Muscle layer of duodenum (tissue), 2 donors: ENCODE data around the gene C16orf82.

ENCODE experiments used
- H3K27ac ChIP-seq: one replicate; pipeline ENCODE4 v1.7.0; 2013; ENCODE audit warnings: mild to moderate bottlenecking, low read length
- H3K27me3 ChIP-seq: one replicate; pipeline ENCODE4 v1.7.0; 2013; ENCODE audit warnings: low read depth, mild to moderate bottlenecking, control low read depth, low read length
- H3K36me3 ChIP-seq, 2 donors: one replicate each; pipeline ENCODE4 v1.7.0; 2013; ENCODE audit warnings: low read length in 2 of 2, control low read depth in 1 of 2, mild to moderate bottlenecking in 1 of 2; ENCODE audit not compliant: insufficient read depth in 2 of 2, control insufficient read depth in 1 of 2
- H3K4me1 ChIP-seq, 2 donors: one replicate each; pipeline ENCODE4 v1.7.0; 2013; ENCODE audit warnings: low read length in 2 of 2, mild to moderate bottlenecking in 2 of 2, control low read depth in 1 of 2, moderate library complexity in 1 of 2; ENCODE audit not compliant: insufficient read depth in 2 of 2, control insufficient read depth in 1 of 2
- H3K4me3 ChIP-seq, 2 donors: one replicate each; pipeline ENCODE4 v1.7.0; 2013; ENCODE audit warnings: low read length in 2 of 2, low read depth in 1 of 2, mild to moderate bottlenecking in 1 of 2
- H3K9me3 ChIP-seq, 2 donors: one replicate each; pipeline ENCODE4 v1.7.0; 2013; ENCODE audit warnings: low read length in 2 of 2, control low read depth in 1 of 2, mild to moderate bottlenecking in 1 of 2; ENCODE audit not compliant: control insufficient read depth in 1 of 2
- donor health status: healthy.

Gene C16orf82

DNA sequence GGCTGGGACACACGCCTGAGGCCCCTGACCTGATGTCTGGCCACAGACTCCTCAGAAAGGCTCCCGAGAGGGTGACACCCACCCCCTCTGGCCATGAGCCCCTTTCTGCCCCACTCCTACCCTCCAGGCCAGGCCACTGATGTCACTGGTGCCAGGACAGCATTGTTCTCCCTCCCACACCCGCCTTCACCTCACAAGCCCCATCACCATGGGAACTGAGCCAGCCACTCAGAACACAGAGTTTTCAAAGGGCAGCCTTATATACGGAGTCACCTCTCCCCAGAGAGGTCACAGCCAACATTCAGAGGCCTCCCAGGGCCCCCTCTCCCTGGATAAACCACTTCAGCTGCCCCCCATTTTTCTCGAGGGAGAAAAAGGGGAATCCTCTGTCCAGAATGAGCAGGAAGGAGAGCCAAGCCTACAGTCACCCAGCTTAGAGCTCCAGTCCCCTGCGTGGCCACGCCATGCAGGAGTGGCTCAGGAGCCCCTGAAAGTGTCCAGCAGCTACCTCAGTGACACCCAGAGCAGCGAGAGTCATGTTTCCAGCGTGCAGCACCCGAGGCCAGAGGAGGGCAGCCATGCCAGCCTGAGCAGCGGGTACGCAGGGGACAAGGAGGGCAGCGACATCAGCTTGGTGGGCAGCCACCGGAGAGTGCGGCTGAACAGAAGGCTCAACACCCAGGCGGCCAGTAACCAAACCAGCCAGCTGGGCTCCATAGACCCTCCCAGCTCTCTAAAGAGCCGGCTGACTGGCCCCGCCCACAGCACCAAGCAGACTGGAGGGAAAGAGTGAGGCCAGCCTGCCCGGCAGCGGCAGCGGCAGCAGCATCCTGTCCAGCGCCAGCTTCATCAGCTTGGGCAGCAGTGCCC lies at the start of gene C16orf82:
TSS of gene C16orf82 (plus strand) at position 260 of the 870 bp plus-strand sequence.
- no peaks in the 10 kb centered on the region for H3K36me3 ChIP-seq
- no peaks in the 10 kb centered on the region for H3K27me3 ChIP-seq
- H3K9me3 ChIP-seq, result peaks cover 0 to 4% of the 10 kb centered on the region in 2 donors
- no peaks in the 10 kb centered on the region for H3K4me1 ChIP-seq
- H3K4me3 ChIP-seq, result no peak within 1 kb of the TSS
- H3K27ac ChIP-seq, result no peak within 1 kb of the TSS

DNA sequence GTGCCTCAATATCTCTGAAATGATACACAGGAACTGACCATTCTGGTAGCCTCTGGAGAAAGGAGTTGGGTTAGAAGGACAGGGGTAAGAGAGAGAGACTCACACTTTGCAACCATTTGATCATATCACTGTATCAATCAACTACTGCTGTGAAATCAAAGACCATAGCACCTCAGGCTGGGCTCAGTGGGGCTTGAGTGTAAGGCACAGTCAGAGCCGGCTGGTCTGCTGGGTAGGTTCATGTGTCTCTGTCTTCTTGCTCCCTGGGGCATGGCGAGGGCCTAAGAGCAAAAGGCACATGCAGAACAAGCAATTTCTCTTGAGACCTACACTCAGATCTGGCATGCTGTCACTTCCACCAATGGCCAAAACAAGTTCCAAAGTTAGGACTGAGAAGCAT lies 46.7 kb upstream of the C16orf82 start:
- Histone ChIP-seq H3K36me3 (no peaks in the 10 kb centered on the region), H3K27ac (no peak overlapping the region), H3K9me3 (no peaks in the 10 kb centered on the region), H3K4me3 (no peak overlapping the region), H3K27me3 (no peaks in the 10 kb centered on the region), H3K4me1 (no peaks in the 10 kb centered on the region)

DNA sequence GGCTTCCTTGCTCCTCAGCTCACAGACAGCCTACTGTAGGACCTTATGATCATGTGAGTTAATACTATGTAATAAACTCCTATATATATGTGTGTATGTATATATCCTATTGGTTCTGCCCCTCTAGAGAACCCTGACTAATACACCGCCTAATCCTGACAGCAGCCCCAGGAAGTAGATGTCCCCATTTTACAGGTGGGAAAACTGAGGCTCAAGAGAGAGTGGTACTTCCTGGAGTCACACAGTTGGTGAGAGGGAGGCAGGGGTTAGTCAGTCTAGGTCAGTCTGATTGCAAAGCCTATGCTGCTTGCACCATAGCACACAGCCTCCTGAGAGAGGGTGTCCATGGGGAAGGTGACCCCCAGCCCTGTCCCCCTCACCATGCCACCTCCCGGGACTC lies 42.7 kb upstream of the C16orf82 start:
- H3K4me3 ChIP-seq, result no peak overlapping the region
- H3K27me3 ChIP-seq, result no peaks in the 10 kb centered on the region

DNA sequence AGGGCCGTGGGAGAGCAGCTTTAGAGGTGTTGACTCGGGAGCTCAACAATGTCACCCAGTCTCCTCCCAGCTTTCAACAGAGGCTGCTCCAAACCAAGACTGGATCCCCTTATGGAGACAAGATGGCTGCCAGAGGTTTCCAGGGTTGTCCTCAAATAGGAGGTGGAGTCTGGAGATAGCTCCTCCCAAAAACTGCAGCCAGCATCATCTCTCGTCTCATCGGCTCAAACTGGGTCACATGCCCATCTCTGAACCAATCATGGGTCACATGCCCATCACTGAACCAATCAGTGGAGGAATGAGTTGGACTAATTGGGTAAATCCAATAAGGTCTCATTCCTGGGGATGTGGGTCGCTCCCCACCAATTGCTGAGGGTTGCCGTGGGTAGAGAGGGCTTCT lies 41.1 kb upstream of the C16orf82 start:
- no peak overlapping the region for H3K27ac ChIP-seq
- no peaks in the 10 kb centered on the region for H3K4me1 ChIP-seq
- no peaks in the 10 kb centered on the region for H3K27me3 ChIP-seq
- no peak overlapping the region for H3K4me3 ChIP-seq
- H3K36me3 ChIP-seq, result no peaks in the 10 kb centered on the region
- H3K9me3 ChIP-seq, result no peaks in the 10 kb centered on the region

More for the DNA sequence above, 42.7 kb upstream of the C16orf82 start:
- Histone ChIP-seq H3K4me1 (no peaks in the 10 kb centered on the region), H3K9me3 (no peaks in the 10 kb centered on the region), H3K27ac (no peak overlapping the region), H3K36me3 (no peaks in the 10 kb centered on the region)

DNA sequence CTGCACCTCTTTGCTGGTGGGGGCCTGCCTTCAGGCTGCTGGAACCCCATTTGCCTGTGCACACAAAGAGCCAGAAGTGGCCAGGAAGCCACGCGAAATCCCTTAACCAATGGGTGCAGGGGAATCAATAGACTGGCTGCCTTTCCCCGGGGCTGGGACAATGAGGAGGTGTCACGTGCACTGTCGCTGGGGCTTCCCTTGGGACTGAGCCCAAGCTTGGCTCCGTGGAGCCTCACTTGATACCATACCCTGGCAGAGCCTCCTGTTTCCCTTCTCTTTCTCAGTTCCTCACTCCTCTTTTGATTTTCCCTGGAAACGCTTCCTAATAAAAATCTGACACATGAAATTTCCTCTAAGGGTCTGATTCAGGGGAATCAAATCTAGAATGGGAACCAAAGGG lies 38.8 kb upstream of the C16orf82 start:
- no peak overlapping the region for H3K27ac ChIP-seq
- H3K4me3 ChIP-seq, result no peak overlapping the region
- H3K36me3 ChIP-seq, result no peaks in the 10 kb centered on the region
- no peaks in the 10 kb centered on the region for H3K4me1 ChIP-seq
- no peaks in the 10 kb centered on the region for H3K9me3 ChIP-seq
- no peaks in the 10 kb centered on the region for H3K27me3 ChIP-seq

DNA sequence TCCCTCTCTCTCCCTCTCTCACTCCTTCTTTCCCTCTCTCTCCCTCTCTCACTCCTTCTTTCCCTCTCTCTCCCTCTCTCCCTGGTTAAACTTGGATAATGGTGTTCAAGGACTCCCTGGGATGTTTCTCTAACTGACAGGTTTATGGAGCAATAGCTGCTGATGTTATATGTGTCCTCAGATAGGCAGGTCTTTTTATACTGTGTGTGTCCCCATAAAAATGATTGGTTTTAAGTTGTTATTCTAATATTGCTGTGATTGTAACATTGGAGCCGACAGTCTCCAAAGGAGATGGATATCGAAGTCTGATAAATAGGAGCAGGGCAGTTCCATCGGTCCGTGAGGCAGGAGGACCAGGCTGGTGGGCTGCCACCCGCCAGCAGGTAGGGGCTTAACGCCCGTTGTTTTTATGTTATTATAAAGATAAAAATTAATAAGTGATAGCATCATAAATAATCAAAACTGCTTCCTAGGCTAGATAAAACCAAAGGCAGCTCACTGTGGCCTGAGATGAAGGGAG lies 38.1 kb upstream of the C16orf82 start:
- Histone ChIP-seq H3K27ac (no peak overlapping the region), H3K4me1 (no peaks in the 10 kb centered on the region), H3K36me3 (no peaks in the 10 kb centered on the region), H3K4me3 (no peak overlapping the region), H3K9me3 (no peaks in the 10 kb centered on the region), H3K27me3 (no peaks in the 10 kb centered on the region)

DNA sequence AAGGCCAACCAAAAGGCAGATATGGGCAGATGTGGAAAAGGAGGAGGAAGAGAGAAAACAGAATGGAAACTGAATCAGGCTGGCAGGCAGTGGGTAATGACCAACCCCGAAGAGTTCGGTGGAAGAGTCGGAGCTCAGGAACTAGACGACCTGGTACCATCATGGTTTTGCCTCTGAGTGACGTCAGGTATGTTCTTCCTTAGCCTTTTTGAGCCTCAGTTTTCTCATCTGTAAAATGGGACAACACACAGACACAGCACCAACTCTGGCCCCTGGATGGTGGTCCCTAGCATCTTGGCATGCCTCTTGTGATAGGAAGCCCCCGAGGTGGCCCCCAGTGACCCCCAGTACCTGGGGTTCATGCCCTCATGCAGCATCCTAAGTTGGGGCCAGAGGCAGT lies 37.2 kb upstream of the C16orf82 start:
- Histone ChIP-seq H3K27me3 (no peaks in the 10 kb centered on the region), H3K9me3 (peaks cover 0 to under 1% of the 10 kb centered on the region in 2 donors), H3K4me1 (no peaks in the 10 kb centered on the region), H3K4me3 (no peak overlapping the region), H3K27ac (no peak overlapping the region), H3K36me3 (no peaks in the 10 kb centered on the region)

DNA sequence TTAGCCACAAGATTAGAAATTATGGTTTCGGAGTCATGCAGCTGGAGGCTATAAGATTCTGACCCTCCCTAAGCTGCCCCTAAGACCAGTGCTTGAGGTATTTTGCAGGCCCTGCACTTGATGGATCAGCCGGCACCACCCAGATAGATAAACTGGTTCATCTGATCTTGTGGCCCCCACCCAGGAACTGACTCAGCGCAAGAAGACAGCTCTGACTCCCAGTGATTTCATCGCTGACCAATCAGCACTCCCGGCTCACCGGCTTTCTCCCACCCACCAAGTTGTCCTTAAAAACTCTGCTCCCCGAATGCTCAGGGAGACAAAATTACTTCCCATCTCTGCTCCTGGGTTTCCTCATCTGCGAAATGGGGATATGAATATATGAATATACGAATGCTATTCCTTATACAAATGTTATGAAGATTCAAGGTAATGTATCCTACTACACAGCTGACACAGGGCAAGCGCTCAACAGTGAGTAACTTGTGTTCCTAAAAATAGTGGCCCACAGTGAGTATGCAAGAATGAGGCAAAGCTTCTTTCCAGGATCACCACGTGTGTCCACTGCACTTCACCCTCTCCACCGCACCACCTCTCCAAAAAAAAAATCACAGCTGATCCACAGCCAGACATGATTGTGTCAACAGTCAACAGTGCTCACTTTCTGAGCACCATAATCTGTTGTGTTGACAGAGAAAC lies 33.3 kb upstream of the C16orf82 start:
- no peaks in the 10 kb centered on the region for H3K27me3 ChIP-seq
- no peak overlapping the region for H3K27ac ChIP-seq
- no peaks in the 10 kb centered on the region for H3K4me1 ChIP-seq
- H3K4me3 ChIP-seq, result no peak overlapping the region
- H3K36me3 ChIP-seq, result no peaks in the 10 kb centered on the region
- peaks cover 0 to 3% of the 10 kb centered on the region in 2 donors for H3K9me3 ChIP-seq

DNA sequence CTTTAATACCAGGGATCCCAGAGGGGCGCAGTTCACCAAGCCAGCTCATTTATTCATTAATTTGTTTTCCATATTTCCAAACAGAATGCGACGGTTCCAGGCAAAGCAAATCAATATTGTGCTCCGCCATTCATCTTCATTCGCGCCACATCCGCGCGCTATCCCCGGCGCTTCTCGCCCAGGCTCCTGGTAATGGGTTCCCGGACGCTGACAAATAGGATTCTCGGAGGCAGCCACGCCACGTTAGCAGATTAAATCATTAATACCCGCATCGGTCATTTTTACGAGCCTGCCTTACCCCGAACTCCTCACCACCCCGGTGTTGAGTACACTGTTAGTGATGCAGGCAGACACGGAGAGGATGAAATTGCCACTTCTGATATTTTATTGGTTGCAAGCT lies 26.0 kb upstream of the C16orf82 start:
- Histone ChIP-seq H3K27ac (no peak overlapping the region), H3K36me3 (no peaks in the 10 kb centered on the region), H3K27me3 (no peaks in the 10 kb centered on the region), H3K4me1 (no peaks in the 10 kb centered on the region), H3K9me3 (peaks cover 0 to 3% of the 10 kb centered on the region in 2 donors), H3K4me3 (no peak overlapping the region)

DNA sequence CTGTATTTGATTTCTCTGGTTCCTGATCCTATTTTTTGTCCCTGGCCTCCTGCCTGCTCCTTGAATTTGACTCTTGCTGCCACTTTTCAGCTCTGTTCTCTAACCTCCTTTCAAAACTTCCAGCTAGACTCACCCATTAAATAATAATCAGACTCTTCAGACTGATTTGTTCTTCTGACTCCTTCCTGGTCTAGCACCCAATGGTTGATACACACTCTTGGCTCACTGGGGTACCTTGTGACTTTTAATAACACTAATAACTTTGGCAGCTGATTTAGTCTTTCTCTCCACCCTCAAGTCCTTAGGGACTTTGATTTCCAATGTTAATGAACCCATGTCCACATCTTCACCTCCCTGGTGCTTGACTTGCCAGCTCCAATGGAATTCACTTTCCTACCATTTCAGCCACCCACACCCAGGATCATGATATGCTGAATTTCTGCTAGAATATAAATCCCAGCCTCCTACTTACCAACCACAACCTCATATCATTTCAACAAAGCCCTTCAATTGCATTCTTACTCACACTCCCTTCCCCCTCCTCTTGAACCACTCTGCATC lies 19.7 kb upstream of the C16orf82 start:
- no peaks in the 10 kb centered on the region for H3K27me3 ChIP-seq
- no peaks in the 10 kb centered on the region for H3K4me1 ChIP-seq
- no peak overlapping the region for H3K4me3 ChIP-seq
- H3K9me3 ChIP-seq, result peaks cover 0 to 3% of the 10 kb centered on the region in 2 donors
- no peak overlapping the region for H3K27ac ChIP-seq
- H3K36me3 ChIP-seq, result no peaks in the 10 kb centered on the region

DNA sequence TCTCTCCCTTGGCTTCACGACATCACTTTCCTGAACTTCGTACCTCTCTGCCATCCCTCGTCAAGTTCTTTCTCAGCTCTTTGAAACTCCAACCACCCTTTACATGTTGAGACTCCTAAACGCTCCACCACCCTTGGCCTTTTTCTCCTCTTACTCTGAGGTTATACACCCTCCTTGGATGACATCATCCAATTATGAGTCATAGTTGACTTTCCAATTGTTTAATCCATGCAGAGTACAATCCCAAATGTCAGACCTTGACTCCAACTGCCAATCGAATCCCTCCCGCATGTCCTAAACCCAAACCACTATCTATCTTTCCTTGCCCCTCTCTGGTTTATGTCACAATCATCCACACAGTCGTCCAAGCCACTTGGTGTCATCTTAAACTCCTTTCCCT lies 18.4 kb upstream of the C16orf82 start:
- Histone ChIP-seq H3K36me3 (no peaks in the 10 kb centered on the region), H3K27ac (no peak overlapping the region), H3K9me3 (peaks cover 0 to 3% of the 10 kb centered on the region in 2 donors), H3K27me3 (no peaks in the 10 kb centered on the region), H3K4me1 (no peaks in the 10 kb centered on the region), H3K4me3 (no peak overlapping the region)
